ENCODE data around the gene DSG2.
"Not testable (repeated sequence)": the region's sequence is repeated elsewhere in the genome, so short reads cannot be mapped to it uniquely, and the experiment has no call there.

The DSG2 gene

GRCh38 chr18:31500051-31500688 lies 2.2 kb downstream of the DSG2 start:
- DNase-seq (ENCODE audit: low read depth in 2 of 2), result no peak

- DNase-seq (ENCODE audit: low read depth in 2 of 2), result no peak
Observed at GRCh38 chr18:31503011-31503410, 5.0 kb downstream of the DSG2 start.

- no peak for DNase-seq (ENCODE audit: low read depth in 2 of 2)
Observed at GRCh38 chr18:31504455-31505147, 6.6 kb downstream of the DSG2 start.

- no peak for DNase-seq (ENCODE audit: low read depth in 2 of 2)
Observed at GRCh38 chr18:31505156-31505555, 7.2 kb downstream of the DSG2 start.

- no peak for DNase-seq (ENCODE audit: low read depth in 2 of 2)
Observed at GRCh38 chr18:31506024-31506742, 8.2 kb downstream of the DSG2 start.

- DNase-seq (ENCODE audit: low read depth in 2 of 2), result not testable (repeated sequence)
Observed at GRCh38 chr18:31507124-31507523, 9.1 kb downstream of the DSG2 start.

GRCh38 chr18:31508781-31509180 lies 10.8 kb downstream of the DSG2 start:
- DNase-seq (ENCODE audit: low read depth in 2 of 2), result no peak

GRCh38 chr18:31509571-31509970 lies 11.6 kb downstream of the DSG2 start:
- DNase-seq (ENCODE audit: low read depth in 2 of 2), result no peak

- DNase-seq (ENCODE audit: low read depth in 2 of 2), result no peak
Observed at GRCh38 chr18:31510319-31510718, 12.3 kb downstream of the DSG2 start.

GRCh38 chr18:31511098-31511497 lies 13.1 kb downstream of the DSG2 start:
- DNase-seq (ENCODE audit: low read depth in 2 of 2), result no peak

GRCh38 chr18:31512203-31512764 lies 14.3 kb downstream of the DSG2 start:
- no peak for DNase-seq (ENCODE audit: low read depth in 2 of 2)

GRCh38 chr18:31513189-31513935 lies 15.4 kb downstream of the DSG2 start:
- DNase-seq (ENCODE audit: low read depth in 2 of 2), result no peak

GRCh38 chr18:31516437-31516836 lies 18.5 kb downstream of the DSG2 start:
- no peak for DNase-seq (ENCODE audit: low read depth in 2 of 2)

GRCh38 chr18:31526374-31526773 lies 28.4 kb downstream of the DSG2 start:
- no peak for DNase-seq (ENCODE audit: low read depth in 2 of 2)

GRCh38 chr18:31533236-31533635 lies 35.3 kb downstream of the DSG2 start:
- no peak for DNase-seq (ENCODE audit: low read depth in 2 of 2)

- no peak for DNase-seq (ENCODE audit: low read depth in 2 of 2)
Observed at GRCh38 chr18:31538837-31539236, 40.9 kb downstream of the DSG2 start.

GRCh38 chr18:31546476-31546875 lies 48.5 kb downstream of the DSG2 start:
- DNase-seq (ENCODE audit: low read depth in 2 of 2), result no peak

GRCh38 chr18:31548853-31549252 lies 50.9 kb downstream of the DSG2 start:
- no peak for DNase-seq (ENCODE audit: low read depth in 2 of 2)

GRCh38 chr18:31549416-31549815 lies 51.4 kb downstream of the DSG2 start:
- no peak for DNase-seq (ENCODE audit: low read depth in 2 of 2)

- no peak for DNase-seq (ENCODE audit: low read depth in 2 of 2)
Observed at GRCh38 chr18:31551883-31552282, 53.9 kb downstream of the DSG2 start.

GRCh38 chr18:31553800-31554199 lies 55.8 kb downstream of the DSG2 start:
- DNase-seq (ENCODE audit: low read depth in 2 of 2), result no peak

- no peak for DNase-seq (ENCODE audit: low read depth in 2 of 2)
Observed at GRCh38 chr18:31554776-31555175, 56.8 kb downstream of the DSG2 start.
